ENCODE measurements around the gene NFAT5. TPM values are rescaled to one million over a fixed set of nuclear protein-coding genes. Genes with fewer than 3 reads are reported as not detected.

The NFAT5 gene
- total and polyA plus RNA-seq, 9 of the 15 experiments (the other 6 are each of a cell fraction or from before 2014, with no cell fraction given), result 0.78 to 20.5 (median 12.4) TPM

DNA sequence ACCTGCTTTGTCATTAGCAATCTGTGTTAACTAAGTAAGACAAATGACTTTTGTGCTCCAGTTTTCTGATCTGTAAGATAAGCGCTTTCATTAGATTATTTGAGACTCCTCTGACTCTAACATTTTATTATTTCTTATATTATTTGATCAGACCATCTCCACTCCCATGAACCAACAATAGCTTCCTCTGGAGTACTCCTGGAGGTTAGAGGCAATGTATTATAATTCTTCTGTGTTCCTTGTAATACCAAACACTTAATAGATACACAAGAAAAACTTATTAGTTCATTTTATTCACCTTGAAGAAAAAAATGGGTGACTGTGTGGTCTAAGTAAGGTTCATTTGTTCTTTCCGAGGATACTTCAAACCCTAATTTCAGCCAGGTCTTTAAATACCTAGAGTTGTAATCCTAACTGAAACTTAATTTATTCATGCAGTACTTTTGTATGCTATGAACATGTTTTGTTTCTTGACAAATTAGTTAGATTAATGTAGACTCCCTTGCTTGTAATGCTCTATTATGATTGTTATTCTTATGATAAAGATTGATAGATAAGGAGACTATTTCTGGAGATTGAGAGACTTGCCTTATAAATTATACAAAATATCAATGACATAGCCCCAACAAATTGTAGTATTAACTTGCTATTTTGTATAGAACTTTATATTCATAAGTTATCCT lies 106.7 kb downstream of the NFAT5 start:
- Histone ChIP-seq H3K9me3 (replicated peaks; ENCODE audit: control insufficient read depth, insufficient read depth, low read depth, low read length) (no peaks in the 10 kb centered on the region), H3K9me1 (ENCODE audit: control insufficient read depth, insufficient read depth, low read length) (no peaks in the 10 kb centered on the region), H3K4me1 (replicated peaks in 1 of 2; ENCODE audit: control insufficient read depth in 2 of 2, insufficient read depth in 2 of 2, low read length in 2 of 2) (no peaks in the 10 kb centered on the region), H3K79me2 (ENCODE audit: control insufficient read depth, insufficient read depth, low read length) (no peaks in the 10 kb centered on the region), H3K4me2 (ENCODE audit: insufficient read depth, low read length) (no peak overlapping the region), H3K27me3 (ENCODE audit: control insufficient read depth in 2 of 2, insufficient read depth in 2 of 2, low read length in 2 of 2) (no peaks in the 10 kb centered on the region), H4K20me1 (replicated peaks; ENCODE audit: control insufficient read depth, insufficient read depth, low read length) (no peaks in the 10 kb centered on the region; the same call in 1 of the 2 replicates), H3K36me3 (ENCODE audit: control insufficient read depth, insufficient read depth, low read length) (peaks cover 73% of the 10 kb centered on the region), H3K9ac (ENCODE audit: insufficient read depth in 1 of 2, low read depth in 2 of 2, low read length in 2 of 2) (no peak overlapping the region), H3K4me3 (no peak overlapping the region), H2AFZ (ENCODE audit: low read depth, low read length) (no peak overlapping the region), H3K27ac (ENCODE audit: extremely low read depth, low read depth, low read length) (no peak overlapping the region)
- POLR2A ChIA-PET, result interaction anchor here (1.5 kb wide), 1 partner anchor 10 kb away, joined by 4 read pairs; no protein-coding TSS in a partner anchor
- BruUV-seq (replicated peaks), result no TSS peak
- DNase-seq (ENCODE audit: extremely low read depth in 1 of 4, low spot score in 3 of 4) (no peak), FAIRE-seq (no peak), ATAC-seq (no peak)
- intact Hi-C loops (cut with micrococcal nuclease) (no loop called here), in situ Hi-C loops (cut with MboI) (no loop called here)
- TF ChIP-seq RBM39 (optimal IDR thresholded peaks at IDR 0.05; ENCODE audit: low read depth, low read length), result no peak
- TF ChIP-seq HOXB6 (CRISPR knock-in tag; IDR thresholded peaks at IDR 0.05; ENCODE audit: borderline replicate concordance), result no peak
- no peak for TF ChIP-seq ZNF232 (CRISPR knock-in tag; IDR thresholded peaks at IDR 0.05)
- no peak for TF ChIP-seq CBX8 (IDR thresholded peaks at IDR 0.05; ENCODE audit: borderline replicate concordance, extremely low read depth, low read depth, low read length, poor library complexity, severe bottlenecking)
- TF ChIP-seq, protein P1, sequence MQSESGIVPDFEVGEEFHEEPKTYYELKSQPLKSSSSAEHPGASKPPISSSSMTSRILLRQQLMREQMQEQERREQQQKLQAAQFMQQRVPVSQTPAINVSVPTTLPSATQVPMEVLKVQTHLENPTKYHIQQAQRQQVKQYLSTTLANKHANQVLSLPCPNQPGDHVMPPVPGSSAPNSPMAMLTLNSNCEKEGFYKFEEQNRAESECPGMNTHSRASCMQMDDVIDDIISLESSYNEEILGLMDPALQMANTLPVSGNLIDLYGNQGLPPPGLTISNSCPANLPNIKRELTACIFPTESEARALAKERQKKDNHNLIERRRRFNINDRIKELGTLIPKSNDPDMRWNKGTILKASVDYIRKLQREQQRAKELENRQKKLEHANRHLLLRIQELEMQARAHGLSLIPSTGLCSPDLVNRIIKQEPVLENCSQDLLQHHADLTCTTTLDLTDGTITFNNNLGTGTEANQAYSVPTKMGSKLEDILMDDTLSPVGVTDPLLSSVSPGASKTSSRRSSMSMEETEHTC (IDR thresholded peaks at IDR 0.05), result no peak
- TF ChIP-seq ZNF3 (CRISPR knock-in tag; IDR thresholded peaks at IDR 0.05), result no peak
- TF ChIP-seq KAT8 (IDR thresholded peaks at IDR 0.05; ENCODE audit: low read depth), result no peak
- TF ChIP-seq MYBL2 (IDR thresholded peaks at IDR 0.05; ENCODE audit: low read depth), result no peak
- TF ChIP-seq MYBL2 (CRISPR knock-in tag; IDR thresholded peaks at IDR 0.05; ENCODE audit: borderline replicate concordance), result no peak
- no peak for TF ChIP-seq EZH2 (IDR thresholded peaks at IDR 0.05; ENCODE audit: borderline replicate concordance, low read depth, low read length)
- TF ChIP-seq HNRNPLL (IDR thresholded peaks at IDR 0.05; ENCODE audit: low read depth, low read length, poor library complexity, severe bottlenecking), result no peak
- no peak for TF ChIP-seq WHSC1 (IDR thresholded peaks at IDR 0.05; ENCODE audit: low read length)
- TF ChIP-seq HDAC8 (tag; IDR thresholded peaks at IDR 0.05), result no peak
- TF ChIP-seq, protein P2, sequence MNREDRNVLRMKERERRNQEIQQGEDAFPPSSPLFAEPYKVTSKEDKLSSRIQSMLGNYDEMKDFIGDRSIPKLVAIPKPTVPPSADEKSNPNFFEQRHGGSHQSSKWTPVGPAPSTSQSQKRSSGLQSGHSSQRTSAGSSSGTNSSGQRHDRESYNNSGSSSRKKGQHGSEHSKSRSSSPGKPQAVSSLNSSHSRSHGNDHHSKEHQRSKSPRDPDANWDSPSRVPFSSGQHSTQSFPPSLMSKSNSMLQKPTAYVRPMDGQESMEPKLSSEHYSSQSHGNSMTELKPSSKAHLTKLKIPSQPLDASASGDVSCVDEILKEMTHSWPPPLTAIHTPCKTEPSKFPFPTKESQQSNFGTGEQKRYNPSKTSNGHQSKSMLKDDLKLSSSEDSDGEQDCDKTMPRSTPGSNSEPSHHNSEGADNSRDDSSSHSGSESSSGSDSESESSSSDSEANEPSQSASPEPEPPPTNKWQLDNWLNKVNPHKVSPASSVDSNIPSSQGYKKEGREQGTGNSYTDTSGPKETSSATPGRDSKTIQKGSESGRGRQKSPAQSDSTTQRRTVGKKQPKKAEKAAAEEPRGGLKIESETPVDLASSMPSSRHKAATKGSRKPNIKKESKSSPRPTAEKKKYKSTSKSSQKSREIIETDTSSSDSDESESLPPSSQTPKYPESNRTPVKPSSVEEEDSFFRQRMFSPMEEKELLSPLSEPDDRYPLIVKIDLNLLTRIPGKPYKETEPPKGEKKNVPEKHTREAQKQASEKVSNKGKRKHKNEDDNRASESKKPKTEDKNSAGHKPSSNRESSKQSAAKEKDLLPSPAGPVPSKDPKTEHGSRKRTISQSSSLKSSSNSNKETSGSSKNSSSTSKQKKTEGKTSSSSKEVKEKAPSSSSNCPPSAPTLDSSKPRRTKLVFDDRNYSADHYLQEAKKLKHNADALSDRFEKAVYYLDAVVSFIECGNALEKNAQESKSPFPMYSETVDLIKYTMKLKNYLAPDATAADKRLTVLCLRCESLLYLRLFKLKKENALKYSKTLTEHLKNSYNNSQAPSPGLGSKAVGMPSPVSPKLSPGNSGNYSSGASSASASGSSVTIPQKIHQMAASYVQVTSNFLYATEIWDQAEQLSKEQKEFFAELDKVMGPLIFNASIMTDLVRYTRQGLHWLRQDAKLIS (CRISPR knock-in tag; IDR thresholded peaks at IDR 0.05), result no peak
- no peak for TF ChIP-seq PML (IDR thresholded peaks at IDR 0.05; ENCODE audit: low read length)
- 97% methylated on average over 2 of the region's 2 CpGs for whole genome bisulfite sequencing (ENCODE audit: insufficient coverage, low coverage, missing lambda C conversion rate)
- CTCF ChIA-PET (ENCODE audit: low intra/inter-chr PET ratio), result no interaction called here

Data from K562 (cell line).